HG02884 (cell line): ENCODE results near the gene SPINK1.
"Not testable (repeated sequence)": the region's sequence is repeated elsewhere in the genome, so short reads cannot be mapped to it uniquely, and the experiment has no call there.

Source experiments
- ATAC-seq: cut with Tn5 transposase; IDR thresholded peaks from one replicate; pipeline ENCODE4 v1.9.1; 2021; ENCODE audit warnings: mild to moderate bottlenecking, moderate library complexity; ENCODE audit not compliant: unreplicated experiment

Gene SPINK1, protein sequence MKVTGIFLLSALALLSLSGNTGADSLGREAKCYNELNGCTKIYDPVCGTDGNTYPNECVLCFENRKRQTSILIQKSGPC

DNA sequence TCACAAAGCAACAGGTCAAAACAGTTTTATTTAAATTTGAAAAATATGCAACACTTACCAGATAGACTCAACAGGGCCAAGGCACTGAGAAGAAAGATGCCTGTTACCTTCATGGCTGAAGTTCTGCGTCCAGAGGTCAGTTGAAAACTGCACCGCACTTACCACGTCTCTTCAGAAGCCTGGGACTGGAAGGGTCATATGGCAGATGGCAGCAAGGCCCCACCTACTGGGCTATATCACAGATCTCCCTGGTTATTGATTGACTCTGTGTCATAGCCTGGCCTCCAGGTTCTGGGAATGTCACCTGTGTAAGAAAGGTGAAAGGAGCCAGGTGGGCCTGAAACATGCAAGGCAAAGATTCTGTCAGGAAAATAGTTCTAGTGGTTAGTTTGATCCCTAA lies at the start of gene SPINK1:
Gene SPINK1 (minus strand): TSS at position 207 of the 400 bp plus-strand sequence. CDS start 94 bp downstream, at position 113.
- ATAC-seq, result no peak

DNA sequence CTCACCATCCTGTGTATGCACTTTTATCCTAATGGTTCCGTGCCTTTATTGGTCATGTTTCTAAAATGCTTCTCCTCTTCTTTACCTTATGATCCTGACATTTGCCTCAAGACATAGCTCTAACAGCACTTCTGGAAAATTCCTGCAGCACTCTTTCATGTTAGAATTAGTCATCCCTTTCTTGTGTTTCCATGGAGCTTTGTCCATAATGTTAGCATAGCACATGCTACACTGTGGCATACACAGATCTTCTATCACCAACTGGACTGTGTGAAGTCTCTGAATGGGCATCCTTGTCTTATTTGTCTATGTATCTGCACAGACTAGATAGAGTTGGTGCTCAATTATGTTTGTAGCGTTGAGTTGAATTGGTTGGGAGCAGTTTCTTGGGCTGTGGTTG lies 49.0 kb upstream of the SPINK1 start:
- ATAC-seq, result no peak

DNA sequence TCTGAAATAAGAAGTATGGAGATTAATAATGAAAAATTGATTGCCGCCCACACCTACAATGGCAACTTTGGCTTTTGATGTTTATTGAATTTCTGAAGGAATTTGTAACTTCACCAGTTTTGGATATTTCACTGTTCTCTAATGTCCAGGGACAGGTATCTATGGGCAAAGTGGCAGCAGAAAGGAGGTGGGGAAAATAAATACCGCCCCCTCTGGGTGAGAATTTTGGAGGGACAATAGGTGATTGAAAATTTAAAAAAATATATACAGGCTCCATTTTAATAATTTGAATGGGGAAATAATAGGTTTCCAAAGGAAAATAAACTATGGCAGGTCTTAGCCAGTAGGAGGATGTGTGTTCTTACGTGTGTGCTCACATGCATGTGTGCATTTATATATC lies 48.3 kb upstream of the SPINK1 start:
- ATAC-seq, result no peak

DNA sequence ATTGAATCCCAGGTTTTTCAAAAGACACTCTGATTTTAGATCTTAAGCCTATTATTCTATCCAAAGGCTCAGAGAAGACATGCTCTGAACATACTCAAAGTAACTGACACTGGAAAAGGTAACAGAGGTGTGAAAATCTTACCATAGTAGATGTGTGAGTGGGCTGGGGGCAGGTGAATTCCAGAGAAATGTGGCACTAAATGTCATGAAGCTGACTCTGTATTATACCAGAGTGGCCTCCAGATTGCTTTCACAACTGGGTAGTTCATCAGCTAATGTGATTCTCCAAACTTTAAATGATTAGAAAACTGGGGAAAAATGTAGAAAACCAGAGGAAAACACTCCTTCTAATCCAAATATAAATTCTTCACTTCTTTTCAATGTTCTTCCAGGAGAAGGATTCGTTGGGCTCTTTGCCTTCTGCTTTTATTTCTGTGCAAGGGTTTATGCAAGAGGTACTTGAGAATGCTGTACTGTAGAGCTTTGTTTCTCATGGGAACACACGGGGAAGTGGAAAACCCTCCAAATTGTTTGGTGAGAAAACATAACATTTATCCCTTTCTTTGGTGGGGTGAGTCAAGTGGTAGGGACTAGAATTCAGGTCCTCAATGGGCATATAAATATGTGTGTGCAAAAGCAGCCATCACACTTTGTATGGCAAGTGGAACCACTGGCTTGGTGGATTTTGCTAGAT lies 46.7 kb upstream of the SPINK1 start, which contains the start of gene SCGB3A2:
Gene SCGB3A2 (plus strand): TSS at position 646 of the 694 bp plus-strand sequence. CDS start 93 bp downstream, outside the sequence.
- ATAC-seq, result no peak

DNA sequence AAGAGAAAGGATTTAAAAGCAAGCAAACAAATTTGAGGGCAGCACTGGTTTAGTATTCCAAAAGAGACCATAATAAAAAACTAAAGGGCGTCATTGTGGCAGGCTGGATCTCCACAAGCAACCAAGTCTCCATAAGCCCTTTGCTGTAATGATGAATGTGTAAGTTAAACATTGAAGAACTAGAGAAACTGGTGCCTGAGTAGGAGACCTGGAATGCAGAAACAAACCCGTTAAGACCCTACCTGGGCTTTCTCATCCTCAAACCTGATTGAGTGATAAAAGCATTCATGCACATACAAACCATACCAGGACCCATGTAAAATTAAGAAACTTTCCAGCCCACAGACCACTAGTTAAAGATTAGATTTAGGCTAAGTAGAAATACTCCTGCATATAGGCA lies 45.2 kb upstream of the SPINK1 start:
- no peak for ATAC-seq

DNA sequence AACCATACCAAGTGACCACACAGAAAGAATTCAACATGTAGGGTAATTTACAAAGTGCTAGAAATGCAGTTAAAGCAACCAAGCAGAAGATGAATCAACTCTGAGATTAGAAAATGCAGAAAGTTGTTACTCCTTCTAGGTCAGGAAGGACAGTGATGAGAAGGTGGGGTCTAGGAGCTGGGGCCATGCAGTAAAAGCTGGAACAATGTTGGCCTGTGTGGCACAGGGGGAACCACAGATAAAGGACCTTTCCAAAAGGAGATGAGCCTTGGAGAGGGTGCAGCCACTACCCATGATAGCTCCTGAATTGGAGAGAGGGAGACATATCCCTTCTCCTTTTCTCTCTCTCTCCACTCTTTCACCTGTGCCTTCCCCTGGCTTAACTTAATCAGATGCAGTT lies 44.7 kb upstream of the SPINK1 start:
- no peak for ATAC-seq

DNA sequence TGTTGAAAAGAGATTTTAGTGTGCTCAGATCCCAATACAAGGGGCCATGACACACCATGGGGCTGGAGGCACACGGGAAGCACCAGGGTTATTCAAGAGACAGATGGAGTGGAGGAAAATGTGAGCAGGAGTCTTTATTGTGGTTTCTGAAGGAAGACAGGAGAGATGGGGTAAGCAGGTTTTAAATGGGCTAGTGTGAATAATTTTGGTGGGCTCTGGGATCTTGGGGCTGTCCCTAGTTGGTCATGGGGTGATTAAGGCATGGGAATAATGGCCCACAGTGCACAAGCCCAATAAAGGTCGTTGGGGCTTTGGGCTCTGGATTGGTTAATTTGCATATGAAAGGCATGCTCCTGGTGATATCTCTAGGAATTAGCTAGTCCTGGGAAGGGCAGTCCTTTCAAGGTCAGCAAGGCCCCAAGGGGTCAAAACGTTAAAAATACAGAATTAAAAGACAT lies 43.5 kb upstream of the SPINK1 start:
- ATAC-seq, result no peak

DNA sequence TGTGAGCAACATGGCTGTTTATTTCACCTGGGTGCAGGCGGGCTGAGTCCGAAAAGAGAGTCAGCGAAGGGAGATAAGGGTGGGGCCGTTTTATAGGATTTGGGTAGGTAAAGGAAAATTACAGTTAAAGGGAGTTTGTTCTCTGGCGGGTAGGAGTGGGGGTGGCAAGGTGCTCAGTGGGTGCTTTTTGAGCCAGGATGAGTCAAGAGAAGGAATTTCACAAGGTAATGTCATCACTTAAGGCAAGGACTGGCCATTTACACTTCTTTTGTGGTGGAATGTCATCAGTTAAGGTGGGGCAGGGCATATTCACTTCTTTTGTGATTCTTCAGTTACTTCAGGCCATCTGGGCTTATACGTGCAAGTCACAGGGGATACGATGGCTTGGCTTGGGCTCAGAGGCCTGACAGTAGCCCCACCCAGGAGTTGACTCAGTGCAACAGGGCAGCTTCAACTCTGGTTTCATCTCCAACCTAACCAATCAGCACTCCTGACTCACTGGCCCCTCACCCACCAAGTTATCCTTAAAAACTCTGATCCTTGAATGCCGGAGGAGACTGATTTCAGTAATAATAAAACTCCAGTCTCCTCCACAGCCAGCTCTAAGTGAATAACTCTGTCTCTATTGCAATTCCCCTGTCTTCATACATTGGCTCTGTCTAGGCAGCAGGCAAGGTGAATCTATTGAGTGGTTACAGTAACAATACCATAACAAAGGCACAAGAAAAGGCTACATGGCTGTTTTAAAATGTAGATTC lies 42.8 kb upstream of the SPINK1 start:
- ATAC-seq, result not testable (repeated sequence)

DNA sequence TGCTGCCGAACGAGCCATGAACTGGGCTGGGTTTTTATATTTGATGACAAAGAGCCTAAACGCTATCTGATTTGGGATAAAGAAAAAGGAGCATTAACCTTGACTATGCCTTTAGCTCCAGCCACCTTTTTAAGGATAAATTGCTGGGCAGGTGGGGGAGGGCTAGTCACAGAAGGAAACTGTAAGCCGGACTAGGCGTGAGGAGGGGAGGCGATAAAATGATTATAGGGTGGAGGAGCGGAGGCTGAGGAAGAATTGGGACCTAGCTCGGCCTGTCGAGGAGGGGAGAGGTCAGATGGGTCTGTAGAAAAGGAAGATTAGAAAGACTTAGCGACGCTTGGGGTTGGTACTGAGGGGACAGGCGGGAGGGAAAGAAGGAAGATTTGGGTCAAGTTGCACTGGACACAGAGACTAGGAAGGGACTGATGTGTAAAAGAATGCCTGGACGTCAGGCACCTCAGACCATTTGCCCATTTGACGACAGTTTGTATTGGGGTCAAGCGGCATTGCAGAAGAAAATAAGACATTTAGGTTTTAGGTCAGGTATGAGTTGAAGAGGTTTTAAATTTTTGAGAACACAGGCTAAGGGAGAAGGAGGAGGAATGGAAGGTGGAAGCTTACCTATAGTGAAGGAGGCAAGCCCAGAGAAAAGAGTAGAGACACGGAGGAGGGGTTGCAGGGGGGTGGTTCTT lies 41.4 kb upstream of the SPINK1 start:
- ATAC-seq, result not testable (repeated sequence)

DNA sequence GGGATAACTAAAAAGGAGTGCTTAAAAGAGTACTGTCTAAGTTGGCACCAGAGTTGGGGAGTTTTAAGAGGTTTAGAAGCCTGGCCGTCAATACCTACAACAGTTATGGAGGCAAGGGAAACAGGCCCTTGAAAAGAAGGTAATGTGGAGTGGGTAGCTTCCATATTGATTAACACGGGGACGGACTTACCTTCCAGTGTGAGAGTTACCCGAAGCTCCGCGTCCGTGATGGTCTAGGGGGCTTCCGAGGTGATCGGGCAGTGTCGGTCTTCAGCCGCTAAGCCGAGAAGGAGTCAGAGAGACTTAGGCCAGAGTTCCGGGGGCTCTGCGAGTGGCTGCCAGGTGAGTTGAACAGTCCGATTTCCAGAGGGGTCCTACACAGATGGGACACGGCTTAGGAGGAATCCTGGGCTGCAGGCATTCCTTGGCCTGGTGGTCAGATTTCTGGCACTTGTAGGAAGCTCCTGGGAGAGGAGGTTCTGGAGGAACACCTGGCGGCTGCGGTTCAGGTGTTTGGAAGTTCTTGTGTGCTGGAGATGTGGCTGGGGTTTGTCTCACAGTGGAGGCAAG lies 40.6 kb upstream of the SPINK1 start:
- ATAC-seq, result not testable (repeated sequence)

DNA sequence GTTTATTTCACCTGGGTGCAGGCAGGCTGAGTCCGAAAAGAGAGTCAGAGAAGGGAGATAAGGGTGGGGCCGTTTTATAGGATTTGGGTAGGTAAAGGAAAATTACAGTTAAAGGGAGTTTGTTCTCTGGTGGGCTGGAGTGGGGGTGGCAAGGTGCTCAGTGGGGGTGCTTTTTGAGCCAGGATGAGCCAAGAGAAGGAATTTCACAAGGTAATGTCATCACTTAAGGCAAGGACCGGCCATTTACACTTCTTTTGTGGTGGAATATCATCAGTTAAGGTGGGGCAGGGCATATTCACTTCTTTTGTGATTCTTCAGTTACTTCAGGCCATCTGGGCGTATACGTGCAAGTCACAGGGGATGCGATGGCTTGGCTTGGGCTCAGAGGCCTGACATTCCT lies 38.4 kb upstream of the SPINK1 start:
- ATAC-seq, result not testable (repeated sequence)

DNA sequence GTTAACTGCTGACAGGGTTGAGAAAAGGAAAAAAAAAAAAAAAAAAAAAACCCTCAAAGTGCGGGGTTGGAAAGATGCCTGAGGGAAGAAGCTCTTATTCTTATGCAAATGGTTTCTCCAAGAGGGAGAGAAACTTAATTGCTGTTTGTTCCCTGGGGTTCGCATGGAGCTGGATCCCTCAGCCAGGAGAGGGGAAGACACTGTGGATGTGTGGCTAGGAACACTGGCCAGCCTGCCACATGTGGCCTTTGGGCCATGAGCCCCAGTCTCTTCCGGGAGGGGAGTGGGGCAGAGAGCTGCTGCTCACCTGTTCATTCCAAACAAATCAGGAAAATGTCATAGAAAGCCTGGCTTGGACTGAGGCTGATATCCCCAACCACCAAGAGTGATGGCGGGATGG lies 37.6 kb upstream of the SPINK1 start:
- no peak for ATAC-seq

DNA sequence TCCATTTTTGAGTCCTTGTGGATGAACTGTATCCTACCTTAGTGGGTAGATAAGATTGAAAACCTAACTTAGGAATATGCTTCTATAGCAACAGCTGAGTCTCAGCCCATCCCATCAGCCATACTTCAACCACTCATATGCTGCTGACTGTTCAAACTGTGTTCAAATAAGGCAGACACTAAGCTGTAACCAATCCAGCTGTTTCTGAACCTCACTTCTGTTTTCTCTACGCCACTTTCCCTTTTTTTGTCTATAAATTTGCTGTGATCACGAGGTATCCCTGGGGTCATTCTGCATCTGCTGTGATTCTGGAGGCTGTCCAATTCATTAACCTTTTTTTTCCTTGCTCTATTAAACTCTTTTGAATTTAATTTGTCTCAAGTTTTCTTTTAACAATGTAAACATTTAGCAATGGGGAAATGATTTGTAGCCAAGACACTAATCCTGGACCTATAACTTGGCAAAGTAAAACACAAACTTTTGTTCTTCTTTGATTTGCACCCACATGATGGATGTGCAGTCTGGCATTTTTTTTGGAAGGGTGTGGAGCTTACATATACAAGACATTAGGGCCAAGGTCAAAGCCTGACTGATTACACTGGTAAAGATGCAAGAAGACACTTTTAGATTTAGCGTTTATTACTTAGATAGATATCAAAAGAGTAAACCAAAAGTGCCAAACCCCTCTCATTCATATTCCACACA lies 32.1 kb upstream of the SPINK1 start:
- no peak for ATAC-seq

DNA sequence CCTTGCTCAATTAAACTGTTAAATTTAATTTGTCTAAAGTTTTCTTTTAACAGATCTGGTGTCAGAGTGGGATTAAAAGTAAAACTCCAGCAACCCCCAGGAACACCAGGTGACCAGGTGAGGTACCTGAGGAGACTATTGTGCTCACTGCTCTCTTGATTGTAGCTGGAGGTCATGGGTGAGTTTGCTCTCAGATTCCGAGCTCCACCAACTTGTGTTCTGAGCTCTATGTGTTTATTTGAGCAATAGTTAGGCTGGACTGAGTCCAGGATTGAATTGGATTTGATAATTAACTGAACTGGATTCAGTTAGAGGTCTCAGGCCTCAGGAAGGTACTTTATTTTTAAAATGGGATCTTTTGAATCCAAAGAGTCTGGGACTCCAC lies 29.2 kb upstream of the SPINK1 start:
- ATAC-seq, result no peak

DNA sequence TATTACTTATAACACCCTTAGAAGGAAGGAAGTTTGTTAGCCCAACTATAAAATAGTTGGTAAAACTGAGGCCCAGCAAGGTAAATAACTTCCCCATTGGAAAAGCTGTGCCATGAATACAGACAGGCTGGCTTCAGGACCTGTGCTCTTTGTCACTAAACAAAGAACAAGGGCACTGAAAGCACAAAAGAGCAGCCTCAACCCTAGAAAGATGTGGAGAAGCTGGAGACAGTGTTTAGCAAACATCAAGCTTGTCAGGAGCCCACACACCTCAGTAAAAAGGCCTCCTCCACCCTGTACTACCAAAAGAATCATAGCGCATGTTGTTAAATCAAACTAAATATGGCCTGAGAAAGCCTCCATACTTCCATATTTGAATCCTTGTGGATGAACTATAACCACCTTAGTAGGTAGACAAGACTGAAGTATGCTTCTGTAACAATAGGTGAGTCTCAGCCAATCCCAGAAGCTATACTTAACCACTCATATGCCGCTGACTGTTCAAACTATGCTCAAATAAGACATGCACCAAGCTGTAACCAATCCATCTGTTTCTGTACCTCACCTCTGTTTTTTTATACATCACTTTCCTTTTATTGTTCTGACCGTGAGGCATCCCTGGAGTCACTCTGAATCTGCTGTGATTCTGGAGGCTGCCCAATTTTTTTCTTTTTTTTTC lies 28.6 kb upstream of the SPINK1 start:
- ATAC-seq, result no peak

DNA sequence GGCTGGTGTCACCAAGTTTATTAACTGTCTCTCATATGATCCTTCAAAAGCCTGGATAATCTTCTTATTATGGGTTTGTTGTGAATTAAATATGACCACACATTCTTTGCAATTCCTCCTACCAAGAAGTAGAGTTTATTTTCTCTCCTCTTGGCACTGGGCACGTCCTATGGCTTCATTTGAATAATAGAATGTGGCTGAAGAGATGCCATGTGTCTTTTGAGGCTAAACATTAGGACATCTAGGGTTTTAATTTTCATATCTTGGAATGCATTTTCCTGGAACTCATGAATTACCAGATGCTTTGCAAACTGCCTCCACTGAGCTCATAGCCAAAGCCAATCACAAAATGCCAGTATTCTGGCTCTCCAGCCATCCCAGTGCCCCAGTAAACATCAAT lies 27.1 kb upstream of the SPINK1 start:
- ATAC-seq, result no peak

DNA sequence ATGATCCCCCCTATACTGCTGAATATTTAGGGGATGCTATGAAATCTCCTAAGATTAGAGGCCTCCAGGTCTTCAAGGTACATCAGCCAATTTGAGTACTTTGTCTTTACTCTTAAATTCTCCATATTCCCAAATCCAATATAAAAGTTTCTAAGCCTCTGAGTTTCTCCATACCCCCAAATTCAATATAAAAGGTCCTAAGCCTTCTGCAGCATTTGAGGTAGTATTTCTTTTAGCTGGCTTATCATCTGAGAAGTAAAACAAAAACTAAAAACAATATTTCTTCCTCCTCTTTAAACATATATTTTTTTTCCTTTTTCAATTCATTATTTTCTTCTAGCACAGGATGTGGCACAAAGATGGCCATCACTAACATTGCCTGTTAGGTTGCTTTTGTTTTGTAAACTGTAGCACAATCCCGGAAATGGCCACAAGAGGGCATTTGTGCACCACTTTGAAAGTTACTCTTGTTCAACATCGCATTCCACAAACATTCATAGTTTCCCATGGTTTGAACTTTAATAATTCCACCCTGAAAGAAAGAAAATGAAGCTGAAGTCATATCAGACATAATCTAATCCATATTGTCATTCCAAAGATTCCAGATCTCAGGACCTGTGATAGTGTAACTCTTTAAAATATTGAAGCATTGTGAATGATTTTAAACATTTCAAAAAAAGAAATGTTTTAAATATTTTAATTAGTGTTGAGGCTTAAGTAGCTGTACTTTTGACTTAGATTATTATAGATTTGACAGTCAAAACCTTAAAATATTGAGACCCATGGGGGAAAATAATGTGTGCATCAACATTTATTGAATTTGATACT lies 26.0 kb upstream of the SPINK1 start:
- peak; percentile 88 for ATAC-seq

DNA sequence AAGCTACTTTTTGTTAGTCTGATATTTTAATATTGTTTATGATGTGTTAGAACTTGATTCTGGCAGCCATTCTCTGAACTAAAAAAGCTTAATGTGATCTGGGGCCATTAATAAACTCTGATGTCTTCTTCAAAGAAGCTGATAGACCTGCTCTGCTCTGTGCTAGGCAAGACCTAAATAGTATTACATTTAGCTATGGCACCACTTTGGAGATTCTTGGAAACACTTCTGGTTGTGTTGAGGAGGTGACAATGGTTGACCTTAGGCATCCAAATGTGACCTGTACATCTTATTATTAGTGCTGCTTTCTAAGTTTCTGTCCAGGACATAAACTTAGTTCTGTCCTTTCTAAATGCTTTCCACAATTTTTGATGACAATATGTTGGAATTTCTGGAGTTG lies 25.3 kb upstream of the SPINK1 start:
- no peak for ATAC-seq

DNA sequence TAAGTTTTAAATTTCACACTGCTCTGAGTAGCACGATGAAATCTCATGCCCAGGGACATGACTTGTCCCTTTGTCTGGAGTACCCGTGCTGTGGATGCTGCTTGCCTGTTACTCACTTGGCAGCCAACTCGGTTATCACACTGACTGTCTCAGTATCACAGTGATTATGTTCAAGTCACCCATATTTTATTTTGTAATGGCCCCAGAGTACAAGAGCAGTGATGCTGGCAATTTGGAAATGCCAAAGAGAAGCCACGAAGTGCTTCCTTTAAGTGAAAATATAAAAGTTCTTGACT lies 24.3 kb upstream of the SPINK1 start:
- no peak for ATAC-seq
